SK-N-SH treated with all-trans-retinoic acid at 6 μM for 48 hours (cell line): ENCODE data around the gene GP1BB.

Experiments
- ARNTL ChIP-seq: fragments of 450-650 bp; formaldehyde crosslinking; IDR thresholded peaks from 2 replicates; pipeline ENCODE4 v1.5.0; 2020; ENCODE audit warnings: low read depth, mild to moderate bottlenecking, moderate library complexity, borderline replicate concordance
- ESRRG ChIP-seq: fragments of 250-450 bp; sonication (Bioruptor Pico); IDR thresholded peaks from 2 replicates; pipeline ENCODE4 v1.6.1; 2021; ENCODE audit warnings: mild to moderate bottlenecking
- GLIS3 ChIP-seq: fragments of 250-450 bp; sonication (Bioruptor Pico); IDR thresholded peaks from 2 replicates; pipeline ENCODE4 v1.5.0; 2020; ENCODE audit warnings: mild to moderate bottlenecking, moderate library complexity
- ISL1 ChIP-seq: fragments of 250-450 bp; sonication (Bioruptor Pico); IDR thresholded peaks from 2 replicates; pipeline ENCODE4 v2.1.2; 2022; ENCODE audit warnings: mild to moderate bottlenecking, moderate library complexity
- PPARA ChIP-seq: fragments of 250-450 bp; sonication (Bioruptor Pico); IDR thresholded peaks from 2 replicates; pipeline ENCODE4 v1.5.0; 2020; ENCODE audit warnings: mild to moderate bottlenecking, borderline replicate concordance
- TSHZ2 ChIP-seq: fragments of 250-450 bp; sonication (Bioruptor Pico); IDR thresholded peaks from 2 replicates; pipeline ENCODE4 v1.5.0; 2020; ENCODE audit warnings: mild to moderate bottlenecking, moderate library complexity
- ZC3H10 ChIP-seq: fragments of 250-450 bp; sonication (Bioruptor Pico); IDR thresholded peaks from 2 replicates; pipeline ENCODE4 v1.5.1; 2021; ENCODE audit warnings: mild to moderate bottlenecking, moderate library complexity
- ZFP3 ChIP-seq: fragments of 250-450 bp; sonication (Bioruptor Pico); IDR thresholded peaks from 2 replicates; pipeline ENCODE4 v1.5.0; 2020; ENCODE audit warnings: mild to moderate bottlenecking, moderate library complexity
- ZNF565 ChIP-seq: fragments of 450-650 bp; formaldehyde crosslinking; conservative IDR thresholded peaks from 2 replicates; pipeline ENCODE4 v1.5.0; 2020; ENCODE audit warnings: low read depth, mild to moderate bottlenecking, moderate library complexity
- TF ChIP-seq, protein P1 (sequence below): fragments of 250-450 bp; sonication (Bioruptor Pico); IDR thresholded peaks from 2 replicates; pipeline ENCODE4 v1.5.1; 2020; ENCODE audit warnings: low read depth, mild to moderate bottlenecking, moderate library complexity
- TF ChIP-seq, protein P2 (sequence below): fragments of 250-450 bp; sonication (Bioruptor Pico); IDR thresholded peaks from 2 replicates; pipeline ENCODE4 v1.8.0; 2021; ENCODE audit warnings: low read depth, mild to moderate bottlenecking, moderate library complexity, borderline replicate concordance
- TF ChIP-seq, protein P3 (sequence below): fragments of 250-450 bp; sonication (Bioruptor Pico); IDR thresholded peaks from 2 replicates; pipeline ENCODE4 v1.8.0; 2020; ENCODE audit warnings: mild to moderate bottlenecking, moderate library complexity, borderline replicate concordance

DNA sequence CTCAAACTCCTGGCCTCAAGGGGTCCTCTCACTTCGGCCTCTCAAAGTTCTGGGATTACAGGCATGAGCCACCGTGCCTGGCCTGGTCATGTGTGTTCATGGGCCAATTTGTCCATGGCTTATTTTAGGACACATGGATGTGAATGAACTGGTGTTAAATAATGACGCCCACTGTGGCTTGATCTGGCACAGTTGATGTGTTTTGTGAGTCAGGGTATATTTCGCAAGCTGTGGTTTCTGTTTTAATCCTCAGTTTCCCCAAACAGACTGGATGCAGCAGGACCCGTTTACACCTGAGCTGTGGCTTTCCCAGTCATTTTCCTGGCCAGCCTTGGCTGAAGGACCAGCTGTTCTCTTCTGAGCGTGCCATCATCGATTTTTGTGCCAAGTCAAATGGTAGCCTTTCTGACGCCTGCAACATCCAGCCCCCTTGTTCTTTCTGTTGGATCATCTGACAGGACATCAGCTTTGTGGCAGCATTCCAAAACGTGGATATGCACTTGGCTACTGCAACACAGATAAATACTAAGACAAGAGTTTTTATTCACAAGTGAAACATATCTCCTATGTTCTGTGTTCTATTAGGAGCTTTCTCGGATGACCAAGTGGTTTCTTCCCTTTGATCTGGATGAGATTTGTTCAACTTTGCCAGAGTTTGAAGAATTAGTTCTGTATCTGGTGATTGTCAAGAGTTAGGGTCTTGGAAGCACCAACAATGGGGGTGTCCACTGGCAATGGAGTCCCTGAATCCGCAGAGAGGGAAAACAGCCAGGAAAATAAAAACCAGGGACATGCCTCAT is 49.0 kb upstream of the GP1BB start:
- TF ChIP-seq, protein P1, sequence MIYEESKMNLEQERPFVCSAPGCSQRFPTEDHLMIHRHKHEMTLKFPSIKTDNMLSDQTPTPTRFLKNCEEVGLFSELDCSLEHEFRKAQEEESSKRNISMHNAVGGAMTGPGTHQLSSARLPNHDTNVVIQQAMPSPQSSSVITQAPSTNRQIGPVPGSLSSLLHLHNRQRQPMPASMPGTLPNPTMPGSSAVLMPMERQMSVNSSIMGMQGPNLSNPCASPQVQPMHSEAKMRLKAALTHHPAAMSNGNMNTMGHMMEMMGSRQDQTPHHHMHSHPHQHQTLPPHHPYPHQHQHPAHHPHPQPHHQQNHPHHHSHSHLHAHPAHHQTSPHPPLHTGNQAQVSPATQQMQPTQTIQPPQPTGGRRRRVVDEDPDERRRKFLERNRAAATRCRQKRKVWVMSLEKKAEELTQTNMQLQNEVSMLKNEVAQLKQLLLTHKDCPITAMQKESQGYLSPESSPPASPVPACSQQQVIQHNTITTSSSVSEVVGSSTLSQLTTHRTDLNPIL (CRISPR knock-in tag) = no peak
- no peak for TF ChIP-seq ISL1 (CRISPR knock-in tag)
- TF ChIP-seq, protein P2, sequence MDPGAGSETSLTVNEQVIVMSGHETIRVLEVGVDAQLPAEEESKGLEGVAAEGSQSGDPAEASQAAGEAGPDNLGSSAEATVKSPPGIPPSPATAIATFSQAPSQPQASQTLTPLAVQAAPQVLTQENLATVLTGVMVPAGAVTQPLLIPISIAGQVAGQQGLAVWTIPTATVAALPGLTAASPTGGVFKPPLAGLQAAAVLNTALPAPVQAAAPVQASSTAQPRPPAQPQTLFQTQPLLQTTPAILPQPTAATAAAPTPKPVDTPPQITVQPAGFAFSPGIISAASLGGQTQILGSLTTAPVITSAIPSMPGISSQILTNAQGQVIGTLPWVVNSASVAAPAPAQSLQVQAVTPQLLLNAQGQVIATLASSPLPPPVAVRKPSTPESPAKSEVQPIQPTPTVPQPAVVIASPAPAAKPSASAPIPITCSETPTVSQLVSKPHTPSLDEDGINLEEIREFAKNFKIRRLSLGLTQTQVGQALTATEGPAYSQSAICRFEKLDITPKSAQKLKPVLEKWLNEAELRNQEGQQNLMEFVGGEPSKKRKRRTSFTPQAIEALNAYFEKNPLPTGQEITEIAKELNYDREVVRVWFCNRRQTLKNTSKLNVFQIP (CRISPR knock-in tag) = no peak
- TF ChIP-seq GLIS3 (CRISPR knock-in tag) = no peak
- no peak for TF ChIP-seq TSHZ2 (CRISPR knock-in tag)
- TF ChIP-seq ESRRG (CRISPR knock-in tag) = no peak
- no peak for TF ChIP-seq ZFP3
- no peak for TF ChIP-seq PPARA (CRISPR knock-in tag)
- TF ChIP-seq, protein P3, sequence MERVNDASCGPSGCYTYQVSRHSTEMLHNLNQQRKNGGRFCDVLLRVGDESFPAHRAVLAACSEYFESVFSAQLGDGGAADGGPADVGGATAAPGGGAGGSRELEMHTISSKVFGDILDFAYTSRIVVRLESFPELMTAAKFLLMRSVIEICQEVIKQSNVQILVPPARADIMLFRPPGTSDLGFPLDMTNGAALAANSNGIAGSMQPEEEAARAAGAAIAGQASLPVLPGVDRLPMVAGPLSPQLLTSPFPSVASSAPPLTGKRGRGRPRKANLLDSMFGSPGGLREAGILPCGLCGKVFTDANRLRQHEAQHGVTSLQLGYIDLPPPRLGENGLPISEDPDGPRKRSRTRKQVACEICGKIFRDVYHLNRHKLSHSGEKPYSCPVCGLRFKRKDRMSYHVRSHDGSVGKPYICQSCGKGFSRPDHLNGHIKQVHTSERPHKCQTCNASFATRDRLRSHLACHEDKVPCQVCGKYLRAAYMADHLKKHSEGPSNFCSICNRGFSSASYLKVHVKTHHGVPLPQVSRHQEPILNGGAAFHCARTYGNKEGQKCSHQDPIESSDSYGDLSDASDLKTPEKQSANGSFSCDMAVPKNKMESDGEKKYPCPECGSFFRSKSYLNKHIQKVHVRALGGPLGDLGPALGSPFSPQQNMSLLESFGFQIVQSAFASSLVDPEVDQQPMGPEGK (CRISPR knock-in tag) = no peak
- TF ChIP-seq ARNTL = no peak
- TF ChIP-seq ZC3H10 (CRISPR knock-in tag) = no peak
- TF ChIP-seq ZNF565 (CRISPR knock-in tag) = no peak
